WTC11 (cell line): ENCODE results near the gene CUL1.

Experiments
- FOXK1 ChIP-seq: sonication (generic); formaldehyde crosslinking; IDR thresholded peaks from 2 replicates; pipeline ENCODE4 v1.8.0; 2022; ENCODE audit warnings: mild to moderate bottlenecking, moderate library complexity, missing genetic modification reagents
- FOXP1 ChIP-seq: sonication (generic); formaldehyde crosslinking; IDR thresholded peaks from 2 replicates; pipeline ENCODE4 v1.8.0; 2022; ENCODE audit warnings: missing genetic modification reagents, mild to moderate bottlenecking, moderate library complexity, borderline replicate concordance
- GRHL2 ChIP-seq: fragments of 250-450 bp; sonication (Bioruptor Pico); IDR thresholded peaks from 2 replicates; pipeline ENCODE4 v1.8.0; 2022; ENCODE audit warnings: mild to moderate bottlenecking, moderate library complexity; ENCODE audit not compliant: insufficient replicate concordance, severe bottlenecking
- NR1H2 ChIP-seq: sonication (generic); formaldehyde crosslinking; IDR thresholded peaks from 2 replicates; pipeline ENCODE4 v1.9.0; 2021; ENCODE audit warnings: mild to moderate bottlenecking, moderate library complexity, missing genetic modification reagents
- TF ChIP-seq, protein P1 (sequence below): sonication (generic); formaldehyde crosslinking; conservative IDR thresholded peaks from 2 replicates; pipeline ENCODE4 v1.8.1; 2022; ENCODE audit warnings: mild to moderate bottlenecking, missing genetic modification reagents
- TF ChIP-seq, protein P2 (sequence below): fragments of 200-600 bp; IDR thresholded peaks from 2 replicates; pipeline ENCODE4 v1.8.0; 2022; ENCODE audit warnings: antibody characterized with exemption
- TF ChIP-seq, protein P3 (sequence below): sonication (generic); formaldehyde crosslinking; IDR thresholded peaks from 2 replicates; pipeline ENCODE4 v1.8.1; 2023; ENCODE audit warnings: mild to moderate bottlenecking, missing genetic modification reagents, moderate library complexity
- TF ChIP-seq, protein P4 (sequence below): sonication (generic); formaldehyde crosslinking; IDR thresholded peaks from 2 replicates; pipeline ENCODE4 v1.8.1; 2022; ENCODE audit warnings: missing genetic modification reagents, borderline replicate concordance

DNA sequence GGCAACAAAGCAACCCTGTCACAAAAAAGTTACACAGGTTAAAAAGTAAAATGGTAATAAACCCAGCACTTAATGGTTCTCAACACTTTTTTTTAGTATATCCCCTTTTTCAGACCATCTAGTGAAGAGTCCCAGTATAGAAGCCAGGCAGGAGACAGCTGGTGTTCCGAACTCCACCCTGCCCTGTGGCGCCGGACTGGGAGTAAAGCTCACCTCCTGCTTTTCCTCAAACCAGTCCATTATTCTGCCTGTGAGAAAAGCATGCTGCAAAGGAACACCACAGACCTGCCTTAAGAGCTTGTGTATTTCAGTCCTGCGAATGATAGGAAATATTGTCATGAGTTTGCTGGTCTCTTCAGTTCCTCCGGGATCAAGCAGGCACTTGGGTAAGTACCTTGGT is 104.4 kb downstream of the CUL1 start:
- TF ChIP-seq FOXK1 (CRISPR knock-in tag) (no peak), FOXP1 (CRISPR knock-in tag) (no peak), NR1H2 (no peak), GRHL2 (CRISPR knock-in tag) (no peak)
- TF ChIP-seq, protein P1, sequence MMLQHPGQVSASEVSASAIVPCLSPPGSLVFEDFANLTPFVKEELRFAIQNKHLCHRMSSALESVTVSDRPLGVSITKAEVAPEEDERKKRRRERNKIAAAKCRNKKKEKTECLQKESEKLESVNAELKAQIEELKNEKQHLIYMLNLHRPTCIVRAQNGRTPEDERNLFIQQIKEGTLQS = no peak
- TF ChIP-seq, protein P2, sequence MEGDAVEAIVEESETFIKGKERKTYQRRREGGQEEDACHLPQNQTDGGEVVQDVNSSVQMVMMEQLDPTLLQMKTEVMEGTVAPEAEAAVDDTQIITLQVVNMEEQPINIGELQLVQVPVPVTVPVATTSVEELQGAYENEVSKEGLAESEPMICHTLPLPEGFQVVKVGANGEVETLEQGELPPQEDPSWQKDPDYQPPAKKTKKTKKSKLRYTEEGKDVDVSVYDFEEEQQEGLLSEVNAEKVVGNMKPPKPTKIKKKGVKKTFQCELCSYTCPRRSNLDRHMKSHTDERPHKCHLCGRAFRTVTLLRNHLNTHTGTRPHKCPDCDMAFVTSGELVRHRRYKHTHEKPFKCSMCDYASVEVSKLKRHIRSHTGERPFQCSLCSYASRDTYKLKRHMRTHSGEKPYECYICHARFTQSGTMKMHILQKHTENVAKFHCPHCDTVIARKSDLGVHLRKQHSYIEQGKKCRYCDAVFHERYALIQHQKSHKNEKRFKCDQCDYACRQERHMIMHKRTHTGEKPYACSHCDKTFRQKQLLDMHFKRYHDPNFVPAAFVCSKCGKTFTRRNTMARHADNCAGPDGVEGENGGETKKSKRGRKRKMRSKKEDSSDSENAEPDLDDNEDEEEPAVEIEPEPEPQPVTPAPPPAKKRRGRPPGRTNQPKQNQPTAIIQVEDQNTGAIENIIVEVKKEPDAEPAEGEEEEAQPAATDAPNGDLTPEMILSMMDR = no peak
- TF ChIP-seq, protein P3, sequence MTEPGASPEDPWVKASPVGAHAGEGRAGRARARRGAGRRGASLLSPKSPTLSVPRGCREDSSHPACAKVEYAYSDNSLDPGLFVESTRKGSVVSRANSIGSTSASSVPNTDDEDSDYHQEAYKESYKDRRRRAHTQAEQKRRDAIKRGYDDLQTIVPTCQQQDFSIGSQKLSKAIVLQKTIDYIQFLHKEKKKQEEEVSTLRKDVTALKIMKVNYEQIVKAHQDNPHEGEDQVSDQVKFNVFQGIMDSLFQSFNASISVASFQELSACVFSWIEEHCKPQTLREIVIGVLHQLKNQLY (CRISPR knock-in tag) = no peak
- TF ChIP-seq, protein P4, sequence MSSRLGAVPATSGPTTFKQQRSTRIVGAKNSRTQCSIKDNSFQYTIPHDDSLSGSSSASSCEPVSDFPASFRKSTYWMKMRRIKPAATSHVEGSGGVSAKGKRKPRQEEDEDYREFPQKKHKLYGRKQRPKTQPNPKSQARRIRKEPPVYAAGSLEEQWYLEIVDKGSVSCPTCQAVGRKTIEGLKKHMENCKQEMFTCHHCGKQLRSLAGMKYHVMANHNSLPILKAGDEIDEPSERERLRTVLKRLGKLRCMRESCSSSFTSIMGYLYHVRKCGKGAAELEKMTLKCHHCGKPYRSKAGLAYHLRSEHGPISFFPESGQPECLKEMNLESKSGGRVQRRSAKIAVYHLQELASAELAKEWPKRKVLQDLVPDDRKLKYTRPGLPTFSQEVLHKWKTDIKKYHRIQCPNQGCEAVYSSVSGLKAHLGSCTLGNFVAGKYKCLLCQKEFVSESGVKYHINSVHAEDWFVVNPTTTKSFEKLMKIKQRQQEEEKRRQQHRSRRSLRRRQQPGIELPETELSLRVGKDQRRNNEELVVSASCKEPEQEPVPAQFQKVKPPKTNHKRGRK (CRISPR knock-in tag) = no peak
